ENCODE results near the gene PCARE. TPM values are rescaled to one million over a fixed set of nuclear protein-coding genes. Genes with fewer than 3 reads are reported as not detected.

PCARE gene
- total RNA-seq (2014; rRNA removed; shearing (Covaris generic)) = 0.02 TPM in 1 of 2 replicates, not detected in the other

GRCh38 chr2:29074411-29074810, at the start of gene PCARE:
TSS of gene PCARE (minus strand) at chr2:29074523. CDS start at chr2:29074261, 262 bp downstream.
- H3K4me1 ChIP-seq = no peaks in the 10 kb centered on the region

GRCh38 chr2:29123617-29124349, 49.5 kb upstream of the PCARE start:
- Histone ChIP-seq H3K4me3 (no peak overlapping the region), H3K36me3 (peaks cover 18% of the 10 kb centered on the region), H3K27me3 (no peaks in the 10 kb centered on the region), H3K4me1 (no peaks in the 10 kb centered on the region), H3K27ac (no peak overlapping the region), H3K9me3 (replicated peaks) (peaks cover 14% of the 10 kb centered on the region; the same call in 1 of the 2 replicates)
- DNase-seq = no peak

More at GRCh38 chr2:29074411-29074810, at the start of gene PCARE:
- Histone ChIP-seq H3K9me3 (replicated peaks) (no peaks in the 10 kb centered on the region; the same call in 1 of the 2 replicates), H3K4me3 (no peak within 1 kb of the TSS), H3K27me3 (no peaks in the 10 kb centered on the region), H3K36me3 (no peaks in the 10 kb centered on the region), H3K27ac (no peak within 1 kb of the TSS)
- no peak for DNase-seq

- Histone ChIP-seq H3K4me3 (no peak overlapping the region), H3K9me3 (replicated peaks) (peaks cover 14% of the 10 kb centered on the region; the same call in 1 of the 2 replicates), H3K36me3 (peaks cover 18% of the 10 kb centered on the region), H3K4me1 (peaks cover 16% of the 10 kb centered on the region), H3K27ac (no peak overlapping the region), H3K27me3 (no peaks in the 10 kb centered on the region)
- no peak for DNase-seq
These were observed 46.5 kb upstream of the PCARE start for GRCh38 chr2:29120846-29121245.

GRCh38 chr2:29119211-29119610, 44.9 kb upstream of the PCARE start:
- no peak overlapping the region for H3K4me3 ChIP-seq
- H3K4me1 ChIP-seq = peaks cover 18% of the 10 kb centered on the region
- no peak overlapping the region for H3K27ac ChIP-seq
- no peaks in the 10 kb centered on the region for H3K27me3 ChIP-seq
- no peak for DNase-seq
- H3K9me3 ChIP-seq (replicated peaks) = peaks cover 10% of the 10 kb centered on the region; the same call in 1 of the 2 replicates
- H3K36me3 ChIP-seq = peaks cover 13% of the 10 kb centered on the region

GRCh38 chr2:29117636-29118303, 43.4 kb upstream of the PCARE start:
- DNase-seq = peak in 1 of 2 experiments; percentile 46
- Histone ChIP-seq H3K4me1 (peaks cover 25% of the 10 kb centered on the region), H3K27ac (peak overlapping the region; percentile 14; the same call in 1 of the 2 replicates)

GRCh38 chr2:29115797-29116781, 41.8 kb upstream of the PCARE start:
- Histone ChIP-seq H3K4me1 (peaks cover 25% of the 10 kb centered on the region), H3K27me3 (no peaks in the 10 kb centered on the region), H3K9me3 (replicated peaks) (no peaks in the 10 kb centered on the region), H3K36me3 (no peaks in the 10 kb centered on the region; the same call in 1 of the 2 replicates), H3K4me3 (peak overlapping the region; percentile 69), H3K27ac (peak overlapping the region; percentile 30; the same call in 1 of the 2 replicates)
- DNase-seq = peak; percentile 31 to 67

More at GRCh38 chr2:29117636-29118303, 43.4 kb upstream of the PCARE start:
- Histone ChIP-seq H3K27me3 (no peaks in the 10 kb centered on the region), H3K4me3 (no peak overlapping the region), H3K9me3 (replicated peaks) (no peaks in the 10 kb centered on the region; the same call in 1 of the 2 replicates), H3K36me3 (peaks cover 5% of the 10 kb centered on the region; the same call in 1 of the 2 replicates)

GRCh38 chr2:29114946-29115609, 40.8 kb upstream of the PCARE start, which contains the start of gene CLIP4:
TSS of gene CLIP4 (plus strand) at chr2:29115415. CDS start at chr2:29121389, 5,974 bp downstream.
- no peaks in the 10 kb centered on the region for H3K27me3 ChIP-seq
- no peaks in the 10 kb centered on the region for H3K9me3 ChIP-seq (replicated peaks)
- H3K4me3 ChIP-seq = peak within 1 kb of the TSS; percentile 69
- peak; percentile 63 to 73 for DNase-seq
- H3K27ac ChIP-seq = peak within 1 kb of the TSS; percentile 65
- peaks cover 25% of the 10 kb centered on the region for H3K4me1 ChIP-seq
- H3K36me3 ChIP-seq = no peaks in the 10 kb centered on the region; the same call in 1 of the 2 replicates

- H3K9me3 ChIP-seq (replicated peaks) = no peaks in the 10 kb centered on the region
- H3K4me3 ChIP-seq = peak overlapping the region; percentile 69
- H3K27me3 ChIP-seq = no peaks in the 10 kb centered on the region
- DNase-seq = peak; percentile 78 to 87
- H3K4me1 ChIP-seq = peaks cover 25% of the 10 kb centered on the region
- H3K36me3 ChIP-seq = no peaks in the 10 kb centered on the region; the same call in 1 of the 2 replicates
- H3K27ac ChIP-seq = peak overlapping the region; percentile 65
These were observed 40.2 kb upstream of the PCARE start for GRCh38 chr2:29114586-29114945.

- Histone ChIP-seq H3K4me1 (peaks cover 25% of the 10 kb centered on the region), H3K27me3 (no peaks in the 10 kb centered on the region), H3K27ac (no peak overlapping the region), H3K36me3 (no peaks in the 10 kb centered on the region; the same call in 1 of the 2 replicates), H3K9me3 (replicated peaks) (no peaks in the 10 kb centered on the region), H3K4me3 (no peak overlapping the region; the same call in 1 of the 2 replicates)
- DNase-seq = peak; percentile 49 to 54
These were observed 39.6 kb upstream of the PCARE start for GRCh38 chr2:29113891-29114321.

GRCh38 chr2:29113027-29113686, 38.8 kb upstream of the PCARE start:
- no peaks in the 10 kb centered on the region for H3K36me3 ChIP-seq
- no peaks in the 10 kb centered on the region for H3K27me3 ChIP-seq
- no peak overlapping the region for H3K4me3 ChIP-seq
- peaks cover 30% of the 10 kb centered on the region for H3K4me1 ChIP-seq
- no peak overlapping the region for H3K27ac ChIP-seq
- H3K9me3 ChIP-seq (replicated peaks) = no peaks in the 10 kb centered on the region
- no peak for DNase-seq

GRCh38 chr2:29112379-29112778, 38.1 kb upstream of the PCARE start:
- DNase-seq = no peak
- no peak overlapping the region for H3K4me3 ChIP-seq
- H3K27me3 ChIP-seq = no peaks in the 10 kb centered on the region
- H3K36me3 ChIP-seq = no peaks in the 10 kb centered on the region
- no peak overlapping the region for H3K27ac ChIP-seq
- no peaks in the 10 kb centered on the region for H3K9me3 ChIP-seq (replicated peaks)
- H3K4me1 ChIP-seq = peaks cover 28% of the 10 kb centered on the region

GRCh38 chr2:29110916-29111535, 36.7 kb upstream of the PCARE start:
- Histone ChIP-seq H3K4me1 (peaks cover 28% of the 10 kb centered on the region), H3K9me3 (replicated peaks) (no peaks in the 10 kb centered on the region), H3K27me3 (no peaks in the 10 kb centered on the region), H3K27ac (no peak overlapping the region), H3K4me3 (no peak overlapping the region), H3K36me3 (no peaks in the 10 kb centered on the region)
- DNase-seq = no peak

- no peak overlapping the region for H3K4me3 ChIP-seq
- H3K4me1 ChIP-seq = peaks cover 25% of the 10 kb centered on the region
- H3K27me3 ChIP-seq = no peaks in the 10 kb centered on the region
- no peak overlapping the region for H3K27ac ChIP-seq
- H3K36me3 ChIP-seq = no peaks in the 10 kb centered on the region
- H3K9me3 ChIP-seq (replicated peaks) = no peaks in the 10 kb centered on the region
- no peak for DNase-seq
These were observed 34.9 kb upstream of the PCARE start for GRCh38 chr2:29109246-29109645.
